HL-60 (cell line): ENCODE data around the gene CCND2.

ENCODE experiments used
- DNase-seq, 2 experiments: peaks; one replicate each; pipeline ENCODE4 v3.0.0-alpha.2; 2010 to 2020; ENCODE audit warnings: low read depth in 1 of 2, low spot score in 1 of 2
- H3K27ac ChIP-seq: fragments of 250-450 bp; sonication (Bioruptor Pico); replicated peaks from 2 replicates; pipeline ENCODE4 v1.5.1; 2020; ENCODE audit warnings: mild to moderate bottlenecking, moderate library complexity
- H3K27me3 ChIP-seq: fragments of 250-450 bp; sonication (Bioruptor Pico); 2 replicates; pipeline ENCODE4 v1.5.1; 2021; ENCODE audit warnings: mild to moderate bottlenecking, moderate library complexity; ENCODE audit not compliant: insufficient read depth, poor library complexity, severe bottlenecking
- H3K4me3 ChIP-seq: replicated peaks from 2 replicates; pipeline ENCODE4 v1.5.1; 2011; ENCODE audit warnings: mild to moderate bottlenecking, control low read depth, low read length; ENCODE audit not compliant: insufficient read depth
- GABPA ChIP-seq: IDR thresholded peaks from 2 replicates; pipeline ENCODE4 v1.6.1; 2012; ENCODE audit warnings: low read depth
- POLR2AphosphoS5 ChIP-seq: IDR thresholded peaks from 2 replicates; pipeline ENCODE4 v1.6.1; 2012; ENCODE audit warnings: low read depth
- SPI1 ChIP-seq: IDR thresholded peaks from 2 replicates; pipeline ENCODE4 v1.6.1; 2012; ENCODE audit warnings: low read depth, mild to moderate bottlenecking, borderline replicate concordance
- TF ChIP-seq, protein P1 (sequence below): IDR thresholded peaks from one replicate; pipeline ENCODE4 v1.5.1; 2011; ENCODE audit warnings: low read length, control low read depth, inconsistent platforms; ENCODE audit not compliant: insufficient read depth
- TF ChIP-seq, protein P2 (sequence below): IDR thresholded peaks from 2 replicates; pipeline ENCODE4 v1.6.1; 2012; ENCODE audit warnings: low read depth; ENCODE audit not compliant: insufficient replicate concordance

CCND2 gene

DNA sequence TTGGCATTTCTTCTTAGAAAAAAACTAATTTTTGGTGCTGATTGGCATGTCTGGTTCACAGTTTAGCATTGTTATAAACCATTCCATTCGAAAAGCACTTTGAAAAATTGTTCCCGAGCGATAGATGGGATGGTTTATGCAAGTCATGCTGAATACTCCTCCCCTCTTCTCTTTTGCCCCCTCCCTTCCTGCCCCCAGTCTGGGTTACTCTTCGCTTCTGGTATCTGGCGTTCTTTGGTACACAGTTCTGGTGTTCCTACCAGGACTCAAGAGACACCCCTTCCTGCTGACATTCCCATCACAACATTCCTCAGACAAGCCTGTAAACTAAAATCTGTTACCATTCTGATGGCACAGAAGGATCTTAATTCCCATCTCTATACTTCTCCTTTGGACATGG lies 27.3 kb downstream of the CCND2 start:
- TF ChIP-seq, protein P1, sequence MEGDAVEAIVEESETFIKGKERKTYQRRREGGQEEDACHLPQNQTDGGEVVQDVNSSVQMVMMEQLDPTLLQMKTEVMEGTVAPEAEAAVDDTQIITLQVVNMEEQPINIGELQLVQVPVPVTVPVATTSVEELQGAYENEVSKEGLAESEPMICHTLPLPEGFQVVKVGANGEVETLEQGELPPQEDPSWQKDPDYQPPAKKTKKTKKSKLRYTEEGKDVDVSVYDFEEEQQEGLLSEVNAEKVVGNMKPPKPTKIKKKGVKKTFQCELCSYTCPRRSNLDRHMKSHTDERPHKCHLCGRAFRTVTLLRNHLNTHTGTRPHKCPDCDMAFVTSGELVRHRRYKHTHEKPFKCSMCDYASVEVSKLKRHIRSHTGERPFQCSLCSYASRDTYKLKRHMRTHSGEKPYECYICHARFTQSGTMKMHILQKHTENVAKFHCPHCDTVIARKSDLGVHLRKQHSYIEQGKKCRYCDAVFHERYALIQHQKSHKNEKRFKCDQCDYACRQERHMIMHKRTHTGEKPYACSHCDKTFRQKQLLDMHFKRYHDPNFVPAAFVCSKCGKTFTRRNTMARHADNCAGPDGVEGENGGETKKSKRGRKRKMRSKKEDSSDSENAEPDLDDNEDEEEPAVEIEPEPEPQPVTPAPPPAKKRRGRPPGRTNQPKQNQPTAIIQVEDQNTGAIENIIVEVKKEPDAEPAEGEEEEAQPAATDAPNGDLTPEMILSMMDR = no peak
- TF ChIP-seq POLR2AphosphoS5 (no peak), GABPA (no peak), SPI1 (no peak)
- TF ChIP-seq, protein P2, sequence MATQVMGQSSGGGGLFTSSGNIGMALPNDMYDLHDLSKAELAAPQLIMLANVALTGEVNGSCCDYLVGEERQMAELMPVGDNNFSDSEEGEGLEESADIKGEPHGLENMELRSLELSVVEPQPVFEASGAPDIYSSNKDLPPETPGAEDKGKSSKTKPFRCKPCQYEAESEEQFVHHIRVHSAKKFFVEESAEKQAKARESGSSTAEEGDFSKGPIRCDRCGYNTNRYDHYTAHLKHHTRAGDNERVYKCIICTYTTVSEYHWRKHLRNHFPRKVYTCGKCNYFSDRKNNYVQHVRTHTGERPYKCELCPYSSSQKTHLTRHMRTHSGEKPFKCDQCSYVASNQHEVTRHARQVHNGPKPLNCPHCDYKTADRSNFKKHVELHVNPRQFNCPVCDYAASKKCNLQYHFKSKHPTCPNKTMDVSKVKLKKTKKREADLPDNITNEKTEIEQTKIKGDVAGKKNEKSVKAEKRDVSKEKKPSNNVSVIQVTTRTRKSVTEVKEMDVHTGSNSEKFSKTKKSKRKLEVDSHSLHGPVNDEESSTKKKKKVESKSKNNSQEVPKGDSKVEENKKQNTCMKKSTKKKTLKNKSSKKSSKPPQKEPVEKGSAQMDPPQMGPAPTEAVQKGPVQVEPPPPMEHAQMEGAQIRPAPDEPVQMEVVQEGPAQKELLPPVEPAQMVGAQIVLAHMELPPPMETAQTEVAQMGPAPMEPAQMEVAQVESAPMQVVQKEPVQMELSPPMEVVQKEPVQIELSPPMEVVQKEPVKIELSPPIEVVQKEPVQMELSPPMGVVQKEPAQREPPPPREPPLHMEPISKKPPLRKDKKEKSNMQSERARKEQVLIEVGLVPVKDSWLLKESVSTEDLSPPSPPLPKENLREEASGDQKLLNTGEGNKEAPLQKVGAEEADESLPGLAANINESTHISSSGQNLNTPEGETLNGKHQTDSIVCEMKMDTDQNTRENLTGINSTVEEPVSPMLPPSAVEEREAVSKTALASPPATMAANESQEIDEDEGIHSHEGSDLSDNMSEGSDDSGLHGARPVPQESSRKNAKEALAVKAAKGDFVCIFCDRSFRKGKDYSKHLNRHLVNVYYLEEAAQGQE = no peak
- Histone ChIP-seq H3K27me3 (no peaks in the 10 kb centered on the region), H3K27ac (no peak overlapping the region), H3K4me3 (no peak overlapping the region)
- no peak for DNase-seq

DNA sequence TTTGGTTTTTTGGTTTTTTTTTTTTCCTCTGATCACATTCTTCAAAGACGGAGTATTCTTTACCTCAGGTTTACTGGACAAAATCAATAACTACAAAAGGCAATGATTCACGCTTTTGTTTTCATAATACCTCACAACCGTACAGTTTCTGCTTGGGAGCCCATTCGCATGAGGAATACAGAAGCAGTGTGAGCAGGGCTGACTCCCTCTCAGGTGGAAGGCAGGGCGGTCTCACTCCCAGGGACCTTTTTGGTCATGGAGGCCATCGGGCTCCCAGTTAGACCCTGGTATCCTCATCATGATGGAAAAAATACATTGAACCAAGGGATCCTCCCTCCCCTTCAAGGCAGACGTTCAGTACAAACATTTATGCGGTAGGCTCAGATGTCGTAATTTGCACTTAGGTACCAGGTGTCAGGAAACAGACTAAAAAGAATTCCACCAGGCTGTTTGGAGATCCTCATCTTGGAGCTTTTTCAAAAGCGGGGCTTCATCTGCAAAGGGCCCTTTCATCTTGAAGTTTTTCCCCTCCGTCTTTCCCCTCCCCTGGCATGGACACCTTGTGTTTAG lies 28.5 kb downstream of the CCND2 start:
- Histone ChIP-seq H3K27ac (no peak overlapping the region), H3K4me3 (no peak overlapping the region), H3K27me3 (no peaks in the 10 kb centered on the region)
- TF ChIP-seq SPI1 (no peak), GABPA (no peak), POLR2AphosphoS5 (no peak)
- TF ChIP-seq, protein P2 = no peak
- no peak for DNase-seq

DNA sequence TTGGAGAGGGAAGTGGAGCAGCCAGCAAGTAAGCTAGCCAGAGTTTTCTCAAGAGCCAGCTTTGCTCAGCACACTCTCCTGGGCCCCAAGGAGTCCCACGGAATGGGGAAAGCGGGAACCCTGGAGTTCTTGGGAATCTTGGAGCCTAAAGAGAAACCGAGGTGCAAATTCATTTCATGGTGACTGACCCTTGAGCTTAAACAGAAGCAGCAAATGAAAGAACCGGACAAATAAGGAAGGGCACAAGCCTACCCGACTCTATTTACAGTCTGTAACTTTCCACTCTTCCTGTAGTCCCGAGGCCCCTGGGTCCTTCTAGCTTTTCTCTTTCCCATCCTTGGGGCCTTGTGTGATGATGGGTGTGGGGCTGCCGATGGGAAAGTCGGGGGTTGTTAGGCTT lies 29.3 kb downstream of the CCND2 start:
- DNase-seq = no peak
- H3K27ac ChIP-seq = no peak overlapping the region
- H3K4me3 ChIP-seq = no peak overlapping the region
- H3K27me3 ChIP-seq = no peaks in the 10 kb centered on the region
- TF ChIP-seq, protein P1 = no peak
- TF ChIP-seq GABPA (no peak), POLR2AphosphoS5 (no peak), SPI1 (no peak)
- TF ChIP-seq, protein P2 = no peak

DNA sequence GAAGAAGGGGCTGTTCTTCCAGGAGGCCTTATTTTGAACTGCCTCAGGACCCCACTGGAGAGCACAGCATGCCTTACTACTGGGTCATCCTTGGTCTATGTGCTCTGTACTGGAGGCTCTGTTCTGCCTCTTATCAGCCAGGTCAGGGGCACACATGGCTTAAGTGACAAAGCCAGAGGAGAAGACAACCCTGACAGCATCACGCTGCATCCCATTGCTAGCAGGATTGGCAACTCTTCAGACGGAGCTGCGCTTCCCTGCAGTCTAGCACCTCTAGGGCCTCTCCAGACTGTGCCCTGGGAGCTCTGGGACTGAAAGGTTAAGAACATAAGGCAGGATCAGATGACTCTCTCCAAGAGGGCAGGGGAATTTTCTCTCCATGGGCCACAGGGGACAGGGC lies 30.2 kb downstream of the CCND2 start:
- no peaks in the 10 kb centered on the region for H3K27me3 ChIP-seq
- TF ChIP-seq POLR2AphosphoS5 (no peak; the same call in 1 of the 2 replicates), GABPA (no peak), SPI1 (no peak)
- TF ChIP-seq, protein P2 = no peak
- DNase-seq = no peak
- H3K4me3 ChIP-seq = no peak overlapping the region
- no peak overlapping the region for H3K27ac ChIP-seq
